ENCODE data around the gene SORCS1. TPM values are rescaled to one million over a fixed set of nuclear protein-coding genes. Genes with fewer than 3 reads are reported as not detected.

The SORCS1 gene
- polyA plus RNA-seq, 1 of the 3 experiments (the other 2 are of a cell fraction) = 0.66 TPM

DNA sequence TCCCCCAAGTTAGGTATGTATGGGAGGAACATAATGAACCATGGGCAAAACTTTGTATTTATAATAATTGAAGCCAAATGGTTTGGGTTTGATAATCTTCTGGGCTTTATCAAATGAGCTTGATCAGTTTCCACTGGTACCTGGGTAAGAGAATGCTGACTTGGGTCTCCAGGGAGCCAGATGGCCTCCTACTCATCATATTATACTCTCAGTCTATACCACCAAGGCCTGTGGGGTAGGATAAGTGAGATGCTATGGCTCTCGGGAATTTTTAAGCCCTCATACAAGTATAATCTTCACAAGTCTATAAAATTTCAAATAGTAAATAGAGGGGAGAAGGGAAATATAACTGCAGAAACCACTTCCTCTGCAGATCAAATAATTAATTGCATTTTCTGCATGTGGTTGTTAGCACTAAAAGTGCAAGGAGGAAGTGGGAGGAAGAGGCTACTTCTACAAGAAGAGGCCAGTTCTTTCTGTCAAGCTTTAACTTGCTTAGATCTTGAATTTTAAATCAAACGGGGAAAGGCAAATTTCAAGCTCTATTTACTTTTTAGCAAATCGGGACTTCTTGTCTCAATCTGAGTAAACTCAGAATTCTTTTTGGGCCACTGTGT, 349.0 kb downstream of the SORCS1 start:
- no peak for DNase-seq
- Histone ChIP-seq H4K20me1 (ENCODE audit: insufficient read depth) (no peaks in the 10 kb centered on the region), H3K4me1 (ENCODE audit: control insufficient read depth in 1 of 2, insufficient read depth in 2 of 2, low read depth in 1 of 2, low read length in 1 of 2) (peaks cover 0 to 18% of the 10 kb centered on the region in 2 experiments; a peak in 2 of 4 replicates), H3K27me3 (ENCODE audit: insufficient read depth) (no peaks in the 10 kb centered on the region), H3K9ac (no peak overlapping the region), H3K4me2 (no peak overlapping the region), H3K36me3 (replicated peaks in 1 of 2; ENCODE audit: control insufficient read depth in 1 of 2, insufficient read depth in 2 of 2, low read length in 1 of 2) (no peaks in the 10 kb centered on the region), H3K79me2 (ENCODE audit: insufficient read depth) (no peaks in the 10 kb centered on the region), H2AFZ (ENCODE audit: low read depth) (no peak overlapping the region), H3K27ac (ENCODE audit: low read depth in 2 of 2, low read length in 1 of 2) (peak overlapping the region in 1 of 2 experiments; percentile 96; a peak in 2 of 4 replicates), H3K9me2 (no peaks in the 10 kb centered on the region), H3F3A (replicated peaks; ENCODE audit: insufficient read depth) (no peaks in the 10 kb centered on the region), H3K9me3 (no peaks in the 10 kb centered on the region), H3K4me3 (ENCODE audit: low read depth in 2 of 2, low read length in 1 of 2) (no peak overlapping the region)
- WGBS (ENCODE audit: low lambda C conversion rate) = 33% methylated on average over 3 of the region's 3 CpGs
- ChIA-PET POLR2A (interaction anchor here (1.1 kb wide), 1 partner anchor 100 kb away, joined by 5 read pairs; no protein-coding TSS in a partner anchor), CTCF (interaction anchor here (1.0 to 1.5 kb wide), 3 partner anchors 10 to 109 kb away, joined by 3 to 4 read pairs (median 3); no protein-coding TSS in a partner anchor)
- TF ChIP-seq NRF1 (IDR thresholded peaks at IDR 0.05; ENCODE audit: low read depth, low read length) = no peak
- no peak for TF ChIP-seq FOXM1 (IDR thresholded peaks at IDR 0.05; ENCODE audit: low read depth)
- TF ChIP-seq FOXJ3 (CRISPR knock-in tag; IDR thresholded peaks at IDR 0.05) = no peak
- TF ChIP-seq ELF1 (IDR thresholded peaks at IDR 0.05) = no peak
- no peak for TF ChIP-seq YY1 (IDR thresholded peaks at IDR 0.05; ENCODE audit: low read depth)
- TF ChIP-seq, protein P1, sequence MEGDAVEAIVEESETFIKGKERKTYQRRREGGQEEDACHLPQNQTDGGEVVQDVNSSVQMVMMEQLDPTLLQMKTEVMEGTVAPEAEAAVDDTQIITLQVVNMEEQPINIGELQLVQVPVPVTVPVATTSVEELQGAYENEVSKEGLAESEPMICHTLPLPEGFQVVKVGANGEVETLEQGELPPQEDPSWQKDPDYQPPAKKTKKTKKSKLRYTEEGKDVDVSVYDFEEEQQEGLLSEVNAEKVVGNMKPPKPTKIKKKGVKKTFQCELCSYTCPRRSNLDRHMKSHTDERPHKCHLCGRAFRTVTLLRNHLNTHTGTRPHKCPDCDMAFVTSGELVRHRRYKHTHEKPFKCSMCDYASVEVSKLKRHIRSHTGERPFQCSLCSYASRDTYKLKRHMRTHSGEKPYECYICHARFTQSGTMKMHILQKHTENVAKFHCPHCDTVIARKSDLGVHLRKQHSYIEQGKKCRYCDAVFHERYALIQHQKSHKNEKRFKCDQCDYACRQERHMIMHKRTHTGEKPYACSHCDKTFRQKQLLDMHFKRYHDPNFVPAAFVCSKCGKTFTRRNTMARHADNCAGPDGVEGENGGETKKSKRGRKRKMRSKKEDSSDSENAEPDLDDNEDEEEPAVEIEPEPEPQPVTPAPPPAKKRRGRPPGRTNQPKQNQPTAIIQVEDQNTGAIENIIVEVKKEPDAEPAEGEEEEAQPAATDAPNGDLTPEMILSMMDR (IDR thresholded peaks at IDR 0.05) = no peak
- no peak for TF ChIP-seq RAD21 (IDR thresholded peaks at IDR 0.05; ENCODE audit: low read length)

DNA sequence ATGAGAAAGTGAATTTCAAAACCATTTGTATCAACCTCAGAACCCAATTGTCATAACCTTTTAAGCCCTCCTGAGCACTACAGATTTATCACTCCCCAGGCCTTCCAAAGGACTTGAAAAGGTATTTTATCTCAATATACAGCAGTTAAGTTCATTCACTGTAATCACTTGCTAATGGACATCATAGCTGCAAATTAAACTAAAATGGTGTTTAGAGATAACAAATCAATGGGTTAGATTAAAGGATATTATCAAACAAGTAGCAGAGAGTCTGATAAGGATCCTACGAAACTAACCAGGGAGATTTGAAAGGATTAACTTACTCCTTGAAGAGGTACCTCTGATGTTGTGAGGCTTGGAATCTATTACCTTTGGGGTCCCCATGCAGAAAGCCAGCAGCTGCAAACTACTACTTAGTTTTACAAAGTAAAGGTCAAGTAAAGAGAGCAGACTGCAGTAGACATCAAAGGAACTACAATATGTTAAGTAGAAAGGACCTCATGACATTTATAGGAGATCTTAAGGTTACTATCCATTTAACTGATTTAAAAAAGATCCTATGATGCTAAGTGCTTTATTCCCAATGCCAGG, 359.4 kb downstream of the SORCS1 start:
- no peak for DNase-seq
- H3K4me3 ChIP-seq (ENCODE audit: low read depth in 2 of 2, low read length in 1 of 2) = no peak overlapping the region
- no peaks in the 10 kb centered on the region for H3K9me3 ChIP-seq
- no peak overlapping the region; a peak in 1 of 4 replicates for H3K27ac ChIP-seq (ENCODE audit: low read depth in 2 of 2, low read length in 1 of 2)
- no peaks in the 10 kb centered on the region for H3K36me3 ChIP-seq (replicated peaks in 1 of 2; ENCODE audit: control insufficient read depth in 1 of 2, insufficient read depth in 2 of 2, low read length in 1 of 2)
- H3K9me2 ChIP-seq = no peaks in the 10 kb centered on the region
- no peak overlapping the region for H2AFZ ChIP-seq (ENCODE audit: low read depth)
- no peaks in the 10 kb centered on the region for H3K79me2 ChIP-seq (ENCODE audit: insufficient read depth)
- TF ChIP-seq EP300 (IDR thresholded peaks at IDR 0.05; ENCODE audit: borderline replicate concordance in 1 of 2, low read depth in 1 of 2, low read length in 1 of 2) = peak in 1 of 2 experiments; percentile 22; a peak in 1 of 4 replicates
- TF ChIP-seq MEF2A (IDR thresholded peaks at IDR 0.05; ENCODE audit: borderline replicate concordance, low read depth) = no peak
- no peaks in the 10 kb centered on the region for H4K20me1 ChIP-seq (ENCODE audit: insufficient read depth)
- 58% methylated on average over 1 of the region's 1 CpG for WGBS (ENCODE audit: low lambda C conversion rate)
- ChIA-PET POLR2A (no interaction called here), CTCF (interaction anchor here (0.9 to 1.4 kb wide), 3 partner anchors 9 to 12 kb away, joined by 3 read pairs; no protein-coding TSS in a partner anchor)
- H3F3A ChIP-seq (replicated peaks; ENCODE audit: insufficient read depth) = no peaks in the 10 kb centered on the region
- peaks cover 0 to 13% of the 10 kb centered on the region in 2 experiments; a peak in 2 of 4 replicates for H3K4me1 ChIP-seq (ENCODE audit: control insufficient read depth in 1 of 2, insufficient read depth in 2 of 2, low read depth in 1 of 2, low read length in 1 of 2)
- no peak overlapping the region for H3K9ac ChIP-seq
- no peaks in the 10 kb centered on the region for H3K27me3 ChIP-seq (ENCODE audit: insufficient read depth)
- H3K4me2 ChIP-seq = no peak overlapping the region
